ENCODE data around the gene JPH3.

Gene JPH3

DNA sequence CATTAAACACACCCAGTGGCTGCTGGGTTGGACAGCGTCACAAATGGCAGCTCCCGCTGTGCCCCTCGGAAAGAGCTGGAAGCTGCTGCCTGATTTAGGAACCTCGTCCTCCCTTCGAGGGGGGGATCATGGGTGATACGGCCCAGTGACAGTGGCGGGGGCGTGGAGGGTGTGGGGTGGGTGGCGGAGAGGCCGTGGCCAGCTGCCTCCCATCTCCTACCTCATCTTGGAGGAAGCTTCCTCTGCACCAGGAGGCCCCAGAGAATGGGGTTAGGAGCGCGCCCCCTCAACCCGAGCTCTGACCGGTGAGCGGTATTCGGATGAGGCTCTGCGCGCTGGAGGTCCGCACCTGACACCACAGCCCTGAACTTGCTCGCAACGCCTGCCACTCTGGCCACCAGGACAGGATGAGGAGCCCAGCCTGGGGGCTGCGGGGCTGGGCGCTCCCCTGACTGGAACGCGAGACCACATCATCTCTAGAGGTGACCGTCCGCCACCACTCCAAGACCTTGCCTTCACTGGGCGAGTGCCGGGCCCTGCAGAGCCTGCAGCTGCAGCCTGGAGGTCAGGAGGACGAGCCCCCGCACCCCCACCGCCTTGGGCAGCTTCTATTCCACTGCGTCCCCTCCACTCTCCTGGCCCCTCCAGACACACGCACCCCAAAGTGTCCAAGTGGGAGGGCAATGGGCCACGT lies 82.5 kb downstream of the JPH3 start:
- no peak for DNase-seq

DNA sequence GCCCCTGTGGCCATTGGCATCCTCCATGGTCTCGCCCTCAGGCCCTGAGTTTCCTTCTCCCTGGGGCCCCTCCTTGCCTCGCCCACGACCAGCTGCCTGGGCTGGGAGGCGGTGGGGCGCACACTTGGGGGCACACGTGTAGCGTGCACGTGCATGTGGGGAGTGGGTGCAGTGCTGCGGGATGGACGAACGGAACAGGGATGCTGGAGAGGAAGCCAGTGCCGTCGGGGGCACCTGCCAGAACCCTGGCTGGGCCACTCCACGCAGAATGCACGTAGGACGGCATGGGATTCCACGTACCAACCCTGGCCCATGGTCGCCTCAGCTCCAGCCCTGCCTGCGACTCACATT lies 83.1 kb downstream of the JPH3 start:
- no peak for DNase-seq

DNA sequence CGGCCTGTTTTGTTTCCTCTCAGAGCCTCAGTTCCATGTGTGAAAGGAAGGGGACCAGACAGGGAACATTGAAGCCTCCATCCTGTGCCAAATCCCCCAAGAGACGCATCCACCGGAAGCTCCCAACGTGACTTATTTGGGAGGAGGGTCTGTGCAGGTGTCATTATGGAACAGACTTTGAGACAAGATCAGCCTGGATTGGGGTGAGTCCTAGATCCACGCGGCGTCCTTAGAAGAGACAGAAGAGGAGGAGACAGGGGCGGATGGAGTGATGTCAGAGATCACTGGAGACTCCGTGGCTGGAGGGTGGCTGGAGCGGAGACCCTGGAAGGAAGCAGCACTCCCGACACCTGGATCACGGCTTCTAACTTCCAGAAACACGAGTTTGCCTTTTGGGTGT lies 83.5 kb downstream of the JPH3 start:
- DNase-seq, result no peak

DNA sequence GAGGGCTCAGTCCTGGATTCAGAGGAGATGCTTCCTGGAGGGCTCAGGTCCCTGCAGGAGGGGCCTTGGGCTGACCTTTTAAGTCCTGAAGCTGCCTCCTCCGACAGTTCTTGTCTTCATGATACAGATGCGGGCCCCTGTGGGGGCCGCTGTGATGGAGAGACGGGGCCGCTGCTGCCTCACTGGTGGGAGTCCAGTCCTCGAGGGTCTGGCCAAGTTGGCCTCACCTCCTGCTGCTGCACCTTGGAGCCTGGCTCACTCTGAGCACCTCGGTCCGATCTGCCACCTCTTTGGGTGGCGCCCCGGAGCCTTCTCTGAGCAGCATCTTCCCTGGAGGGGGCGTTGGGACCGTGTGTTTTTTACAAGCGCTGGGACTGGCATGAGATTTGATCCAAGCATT lies 84.4 kb downstream of the JPH3 start:
- no peak for DNase-seq

- no peak for DNase-seq
Observed at GRCh38 chr16:87687126-87687910, 85.0 kb downstream of the JPH3 start.

DNA sequence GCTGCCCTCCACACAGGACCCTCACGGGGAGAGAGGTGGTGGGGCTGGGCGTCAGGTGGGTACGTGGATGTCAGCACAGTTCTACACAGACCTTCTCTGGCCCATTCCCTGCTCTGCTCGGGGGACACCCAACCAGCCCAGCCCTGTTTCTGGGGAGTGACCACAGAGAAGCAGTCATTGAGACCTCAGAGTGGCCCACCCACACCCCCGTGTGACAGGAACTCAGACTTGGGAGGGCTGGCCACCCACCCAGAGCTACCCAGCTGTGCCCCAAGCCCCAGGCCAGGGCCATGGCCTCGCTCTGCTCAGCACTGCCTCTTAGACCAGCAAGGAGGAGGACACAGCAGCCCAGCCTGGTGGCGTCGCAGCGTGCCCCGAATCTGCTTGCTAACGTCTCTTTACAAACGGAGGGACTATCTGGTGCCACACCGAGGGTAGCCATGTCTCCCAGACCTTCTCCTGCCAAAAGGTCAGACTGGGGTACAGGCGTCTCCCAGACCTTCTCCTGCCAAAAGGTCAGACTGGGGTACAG lies 85.8 kb downstream of the JPH3 start:
- no peak for DNase-seq

DNA sequence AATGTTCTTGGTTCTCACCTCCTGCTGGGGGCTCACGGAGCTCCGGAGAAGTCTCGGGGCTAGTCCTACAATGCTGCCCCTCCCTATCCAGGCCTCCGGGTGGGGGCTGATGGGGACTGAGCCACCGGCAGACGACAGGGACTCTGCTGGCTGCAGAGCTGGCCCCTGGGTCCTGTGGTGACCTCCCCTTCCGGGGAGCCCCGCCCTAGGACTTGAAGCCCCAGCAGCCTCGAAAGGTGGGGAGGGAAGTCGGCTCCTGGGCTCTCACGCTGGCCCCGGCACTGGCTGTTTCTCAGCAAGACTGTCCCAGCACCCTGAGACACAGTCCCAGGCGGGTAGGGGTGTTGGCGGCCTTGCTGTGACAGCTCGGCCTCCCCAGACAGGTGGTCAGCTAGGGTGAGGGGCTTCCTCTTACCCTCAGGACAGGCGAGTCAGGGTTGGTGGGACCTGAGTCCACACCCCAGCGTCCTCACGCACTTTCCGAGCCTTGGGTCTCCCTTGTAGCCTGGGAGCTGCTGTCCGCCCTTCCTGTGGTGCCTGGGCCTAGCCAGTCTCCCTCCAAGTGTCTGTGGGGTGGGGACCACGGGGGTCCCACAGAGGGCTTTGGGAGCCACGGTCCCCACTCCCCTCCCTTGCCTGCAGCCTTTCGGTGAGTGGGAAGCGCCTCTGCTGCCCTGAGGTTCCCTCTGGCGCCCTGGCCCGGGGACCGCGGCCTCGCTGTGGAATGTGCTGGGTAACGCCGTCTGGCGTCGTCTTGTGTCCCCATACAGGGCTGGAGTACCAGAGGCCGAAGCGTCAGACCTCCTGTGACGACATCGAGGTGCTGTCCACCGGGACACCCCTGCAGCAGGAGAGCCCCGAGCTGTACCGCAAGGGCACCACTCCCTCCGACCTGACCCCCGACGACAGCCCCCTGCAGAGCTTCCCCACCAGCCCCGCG lies 86.8 kb downstream of the JPH3 start:
- DNase-seq, result no peak

DNA sequence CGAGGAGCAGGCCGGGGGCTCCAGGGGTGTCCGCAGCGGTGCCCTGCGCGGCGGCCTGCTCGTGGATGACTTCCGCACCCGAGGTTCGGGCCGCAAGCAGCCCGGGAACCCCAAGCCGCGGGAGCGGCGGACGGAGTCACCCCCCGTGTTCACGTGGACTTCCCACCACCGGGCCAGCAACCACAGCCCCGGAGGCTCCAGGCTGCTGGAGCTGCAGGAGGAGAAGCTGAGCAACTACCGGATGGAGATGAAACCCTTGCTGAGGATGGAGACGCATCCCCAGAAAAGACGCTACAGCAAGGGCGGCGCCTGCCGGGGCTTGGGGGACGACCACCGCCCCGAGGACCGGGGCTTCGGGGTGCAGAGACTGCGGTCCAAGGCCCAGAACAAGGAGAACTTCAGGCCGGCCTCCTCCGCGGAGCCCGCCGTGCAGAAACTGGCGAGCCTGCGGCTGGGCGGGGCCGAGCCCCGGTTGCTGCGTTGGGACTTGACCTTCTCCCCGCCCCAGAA lies 87.7 kb downstream of the JPH3 start:
- no peak for DNase-seq

GRCh38 chr16:87690911-87691685 lies 88.8 kb downstream of the JPH3 start:
- DNase-seq, result no peak

GRCh38 chr16:87691686-87692079 lies 89.4 kb downstream of the JPH3 start:
- no peak for DNase-seq

GRCh38 chr16:87692176-87692575 lies 89.9 kb downstream of the JPH3 start:
- no peak for DNase-seq

DNA sequence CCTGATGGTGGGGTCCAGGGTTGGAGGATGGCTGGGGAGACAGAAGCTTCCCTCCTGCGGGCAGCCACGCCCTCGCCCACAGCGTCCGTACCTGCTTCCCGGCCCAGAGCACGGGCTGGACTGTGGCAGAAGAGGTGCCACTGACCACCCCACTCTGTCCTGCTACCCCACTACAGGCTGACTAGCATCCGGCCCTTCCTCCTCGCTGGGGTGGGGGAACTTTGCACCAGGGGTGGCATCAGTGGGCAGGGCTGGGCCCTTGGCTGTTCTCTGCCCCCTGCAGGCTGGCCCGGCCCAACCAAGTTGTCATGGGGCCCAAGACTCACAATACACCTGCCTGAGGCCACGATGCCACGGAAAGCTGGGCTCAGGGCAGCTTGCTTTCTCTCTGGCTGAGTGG lies 90.4 kb downstream of the JPH3 start:
- no peak for DNase-seq

- DNase-seq, result no peak
Observed at GRCh38 chr16:87693827-87694226, 91.5 kb downstream of the JPH3 start.

DNA sequence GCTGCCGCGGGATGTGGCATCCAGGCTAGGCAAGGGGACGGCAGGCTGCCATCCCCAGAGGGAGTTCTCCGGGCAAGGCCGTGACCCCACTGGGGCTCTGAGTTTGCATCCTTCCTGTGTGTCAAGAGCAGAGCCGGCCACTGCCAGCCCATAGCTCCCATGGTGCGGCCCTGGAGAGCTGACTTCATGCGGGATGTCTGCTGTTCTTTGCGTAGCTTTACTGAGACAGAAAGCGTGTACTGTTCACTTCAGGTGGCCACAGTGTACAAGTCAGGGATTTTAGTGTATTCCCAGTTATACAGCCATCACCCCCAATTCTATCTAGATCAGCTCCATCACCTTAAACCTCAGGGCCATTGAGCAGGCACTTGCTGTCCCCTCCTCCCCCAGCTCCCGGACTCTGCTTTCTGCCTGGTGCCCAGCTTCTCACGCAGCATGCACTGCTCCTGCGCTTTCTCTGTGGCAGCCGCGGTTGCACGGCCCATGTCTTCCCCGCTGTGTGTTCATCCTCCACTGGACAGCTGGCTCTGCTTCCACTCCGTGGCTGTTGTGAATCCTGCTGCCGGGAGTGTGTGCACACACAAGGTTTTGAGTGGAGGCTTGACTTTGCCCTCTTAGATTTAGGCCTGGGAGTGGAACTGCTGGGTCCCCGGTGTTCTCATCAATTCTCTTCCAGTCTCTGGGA lies 92.3 kb downstream of the JPH3 start:
- DNase-seq, result no peak

DNA sequence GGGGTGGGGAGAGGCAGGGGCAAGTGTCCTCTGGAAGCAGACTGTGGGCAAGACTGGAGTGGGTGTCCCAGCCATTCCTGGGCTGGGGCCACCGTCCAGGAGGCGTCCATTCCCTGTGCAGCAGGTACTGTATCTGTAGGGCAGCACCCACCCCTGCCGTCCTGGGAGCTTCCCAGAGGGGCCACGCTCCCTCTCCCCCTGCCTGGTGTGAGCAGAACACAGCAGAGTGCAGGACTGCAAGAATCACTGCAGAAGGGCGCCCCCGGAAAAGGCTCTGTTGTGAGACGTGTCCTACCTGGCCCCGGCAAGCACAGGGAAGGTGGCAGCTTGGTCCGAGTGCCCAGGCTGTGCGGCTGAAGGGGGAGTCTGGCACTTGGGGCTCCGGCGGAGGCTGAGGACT lies 93.2 kb downstream of the JPH3 start:
- DNase-seq, result no peak

- no peak for DNase-seq
Observed at GRCh38 chr16:87696726-87697125, 94.4 kb downstream of the JPH3 start.

GRCh38 chr16:87697256-87697655 lies 94.9 kb downstream of the JPH3 start:
- DNase-seq, result no peak

DNA sequence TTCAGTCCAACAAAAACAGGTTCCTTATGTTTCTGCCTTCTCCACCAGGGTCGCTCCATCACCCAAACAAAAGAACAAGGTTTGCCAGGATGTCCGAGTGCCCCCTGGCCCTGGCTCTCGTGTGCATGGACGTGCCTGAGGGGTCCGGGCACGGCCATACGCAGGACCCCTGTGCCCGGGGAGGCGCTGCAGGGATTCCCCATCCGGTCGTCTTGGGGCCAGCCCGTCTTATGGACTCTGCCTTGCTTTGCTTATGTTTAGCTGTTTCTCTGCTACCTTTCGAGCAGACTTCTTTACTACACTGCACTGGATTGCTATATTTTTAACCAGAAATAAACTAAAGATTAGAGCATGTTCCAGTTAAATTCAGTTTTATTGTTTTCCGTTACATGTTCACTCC lies 95.5 kb downstream of the JPH3 start:
- no peak for DNase-seq

GRCh38 chr16:87698241-87698640 lies 95.9 kb downstream of the JPH3 start:
- no peak for DNase-seq

GRCh38 chr16:87698676-87699199 lies 96.4 kb downstream of the JPH3 start:
- no peak for DNase-seq

DNA sequence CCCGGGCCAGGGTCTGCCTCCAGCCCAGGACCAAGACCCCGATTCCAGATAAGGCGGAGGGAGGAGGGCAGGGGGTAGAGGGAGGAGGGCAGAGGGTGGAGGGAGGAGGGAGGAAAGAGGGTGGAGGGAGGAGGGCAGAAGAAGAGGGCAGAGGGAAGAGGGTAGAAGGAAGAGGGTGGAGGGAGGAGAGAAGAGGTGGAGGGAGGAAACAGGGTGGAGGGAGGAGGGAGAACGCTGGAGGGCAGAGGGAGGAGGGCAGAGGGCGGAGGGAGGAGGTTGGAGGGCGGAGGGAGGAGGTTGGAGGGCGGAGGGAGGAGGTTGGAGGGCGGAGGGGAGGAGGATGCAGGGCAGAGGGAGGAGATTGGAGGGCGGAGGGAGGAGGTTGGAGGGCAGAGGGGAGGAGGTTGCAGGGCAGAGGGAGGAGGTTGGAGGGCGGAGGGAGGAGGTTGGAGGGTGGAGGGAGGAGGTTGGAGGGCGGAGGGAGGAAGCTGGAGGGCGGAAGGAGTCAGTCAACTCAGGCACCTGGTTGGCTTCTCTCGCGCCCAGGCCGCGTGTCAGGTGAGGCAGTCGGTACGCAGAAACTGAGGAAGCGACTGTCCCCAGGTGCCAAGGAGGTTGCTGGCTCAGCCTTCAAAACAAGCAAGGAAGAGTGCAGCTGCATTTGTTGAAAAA lies 98.2 kb downstream of the JPH3 start:
- peak in 1 of 4 experiments; percentile 5 for DNase-seq

Data from activated naive CD4-positive, alpha-beta T cell (primary cell).